Activated CD4-positive, alpha-beta T cell treated with anti-CD3 and anti-CD28 coated beads, Interleukin-2, amount 50 U/mL, for 1 hour (primary cell): ENCODE measurements around the gene NPR1.

ENCODE experiments used
- DNase-seq: peaks from one replicate; pipeline ENCODE4 v3.0.0-alpha.2; 2020

The NPR1 gene

DNA sequence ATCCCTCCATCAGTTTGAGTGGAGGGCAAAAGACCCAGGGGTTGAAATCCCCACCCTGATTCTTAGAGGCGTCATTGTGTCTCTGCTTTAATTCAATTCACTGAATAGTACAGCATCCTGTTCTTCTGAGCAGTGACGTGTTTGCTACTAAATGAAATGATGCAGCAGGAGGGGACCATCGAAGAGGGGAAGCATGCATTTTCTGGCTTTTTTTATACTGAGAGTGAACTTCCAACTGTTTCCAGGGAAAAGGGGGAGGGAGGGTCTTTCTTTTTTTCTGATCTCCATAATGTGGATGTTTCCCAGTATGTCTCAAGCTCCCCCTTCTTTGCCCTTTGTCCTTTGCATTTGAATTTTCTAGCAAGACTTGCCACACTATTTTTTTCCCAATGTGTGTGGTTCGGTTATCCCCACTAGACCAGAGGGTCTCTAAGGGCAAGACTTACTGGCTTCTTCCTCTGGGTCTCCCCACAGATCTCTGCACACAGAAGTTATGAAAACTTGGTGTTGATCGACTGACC is 52.0 kb downstream of the NPR1 start:
- DNase-seq, result no peak

GRCh38 chr1:153733970-153734369 is 55.5 kb downstream of the NPR1 start:
- DNase-seq, result no peak

DNA sequence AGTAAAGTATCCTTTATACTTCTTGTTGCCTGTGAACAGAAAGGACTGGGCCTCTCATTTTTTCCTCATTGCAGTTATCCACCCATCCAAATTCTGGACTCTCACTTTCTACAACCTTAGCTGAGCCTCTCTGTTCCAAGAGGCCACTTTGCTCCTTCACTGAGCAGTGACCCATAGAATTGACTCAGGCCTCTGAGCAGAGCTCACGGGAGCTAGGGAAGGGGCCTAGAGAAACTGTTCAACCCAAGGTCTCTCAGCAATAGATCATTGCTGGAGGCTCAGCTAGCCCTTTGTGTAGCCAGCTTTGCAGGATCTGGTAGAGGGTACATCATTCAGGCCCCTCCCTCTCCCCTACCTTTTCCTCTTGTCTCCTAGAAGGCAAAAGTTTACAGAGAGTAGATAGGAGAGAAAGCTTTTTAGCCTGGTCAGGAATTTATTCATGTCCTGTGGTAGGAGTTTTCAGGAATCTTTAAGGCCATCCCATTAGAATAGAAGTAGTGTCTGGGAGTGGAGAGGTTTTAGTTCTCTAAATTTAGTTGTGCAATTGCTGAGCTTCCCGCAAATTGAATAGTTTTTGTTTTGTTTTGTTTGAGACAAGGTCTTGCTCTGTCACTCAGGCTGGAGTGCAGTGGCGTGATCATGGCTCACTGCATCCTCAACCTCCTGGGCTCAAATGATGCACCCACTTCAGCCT is 56.1 kb downstream of the NPR1 start:
- no peak for DNase-seq

- no peak for DNase-seq
Measured at GRCh38 chr1:153735090-153735420, 56.6 kb downstream of the NPR1 start.

DNA sequence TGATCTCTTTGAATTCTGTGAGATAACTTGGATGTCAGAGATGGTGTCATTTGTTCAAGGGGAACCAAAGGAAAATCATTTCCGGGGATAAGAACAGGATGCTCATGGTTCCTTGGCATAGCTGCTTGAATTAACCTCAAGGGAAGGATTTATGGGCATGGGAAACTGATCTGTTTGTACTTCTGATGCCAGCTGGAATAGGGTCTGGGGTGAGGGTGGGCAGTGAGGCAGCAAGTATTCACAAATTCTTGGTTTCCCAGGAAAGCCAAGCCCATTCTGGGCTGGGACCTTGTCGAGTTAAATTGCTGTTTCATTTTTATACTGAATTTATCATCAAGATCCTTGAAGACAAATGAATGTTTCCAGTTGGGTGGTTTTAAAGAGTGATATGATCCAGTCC is 63.5 kb downstream of the NPR1 start:
- DNase-seq, result no peak

GRCh38 chr1:153742411-153743142 is 64.1 kb downstream of the NPR1 start:
- no peak for DNase-seq
